Measurements from ENCODE around the gene FGF18.
"Not testable (repeated sequence)": the region's sequence is repeated elsewhere in the genome, so short reads cannot be mapped to it uniquely, and the experiment has no call there.

FGF18 gene

GRCh38 chr5:171488876-171489275, 69.4 kb downstream of the FGF18 start:
- FAIRE-seq (no peak), DNase-seq (ENCODE audit: insufficient read length, low spot score) (no peak)
- no peak for TF ChIP-seq POLR2A (IDR thresholded peaks at IDR 0.05; ENCODE audit: low read depth, low read length)

GRCh38 chr5:171492781-171493180, 73.3 kb downstream of the FGF18 start:
- no peak for TF ChIP-seq POLR2A (IDR thresholded peaks at IDR 0.05; ENCODE audit: low read depth, low read length)
- FAIRE-seq (no peak), DNase-seq (ENCODE audit: insufficient read length, low spot score) (no peak)

GRCh38 chr5:171493646-171494393, 74.4 kb downstream of the FGF18 start:
- TF ChIP-seq POLR2A (IDR thresholded peaks at IDR 0.05; ENCODE audit: low read depth, low read length), result no peak
- DNase-seq (ENCODE audit: insufficient read length, low spot score) (no peak), FAIRE-seq (no peak)

GRCh38 chr5:171494452-171495121, 75.1 kb downstream of the FGF18 start:
- no peak for FAIRE-seq
- no peak for TF ChIP-seq POLR2A (IDR thresholded peaks at IDR 0.05; ENCODE audit: low read depth, low read length)
- peak; percentile 68 for DNase-seq (ENCODE audit: insufficient read length, low spot score)

GRCh38 chr5:171495122-171495700, 75.8 kb downstream of the FGF18 start:
- DNase-seq (ENCODE audit: insufficient read length, low spot score), result peak; percentile 52
- no peak for FAIRE-seq
- no peak for TF ChIP-seq POLR2A (IDR thresholded peaks at IDR 0.05; ENCODE audit: low read depth, low read length)

- no peak for TF ChIP-seq POLR2A (IDR thresholded peaks at IDR 0.05; ENCODE audit: low read depth, low read length)
- no peak for FAIRE-seq
- no peak for DNase-seq (ENCODE audit: insufficient read length, low spot score)
Measured at GRCh38 chr5:171496456-171496855, 77.0 kb downstream of the FGF18 start.

GRCh38 chr5:171497494-171497893, 78.0 kb downstream of the FGF18 start:
- not testable (repeated sequence) for FAIRE-seq

GRCh38 chr5:171498166-171498565, 78.7 kb downstream of the FGF18 start:
- DNase-seq (ENCODE audit: insufficient read length, low spot score) (no peak), FAIRE-seq (no peak)

More at GRCh38 chr5:171497494-171497893, 78.0 kb downstream of the FGF18 start:
- DNase-seq (ENCODE audit: insufficient read length, low spot score), result not testable (repeated sequence)

GRCh38 chr5:171499611-171500010, 80.2 kb downstream of the FGF18 start:
- TF ChIP-seq POLR2A (IDR thresholded peaks at IDR 0.05; ENCODE audit: low read depth, low read length), result no peak
- DNase-seq (ENCODE audit: insufficient read length, low spot score) (no peak), FAIRE-seq (no peak)

More at GRCh38 chr5:171498166-171498565, 78.7 kb downstream of the FGF18 start:
- TF ChIP-seq POLR2A (IDR thresholded peaks at IDR 0.05; ENCODE audit: low read depth, low read length), result no peak

GRCh38 chr5:171505473-171506043, 86.1 kb downstream of the FGF18 start:
- TF ChIP-seq POLR2A (IDR thresholded peaks at IDR 0.05; ENCODE audit: low read depth, low read length), result no peak
- DNase-seq (ENCODE audit: insufficient read length, low spot score), result no peak
- FAIRE-seq, result no peak

GRCh38 chr5:171506951-171507350, 87.5 kb downstream of the FGF18 start:
- DNase-seq (ENCODE audit: insufficient read length, low spot score) (no peak), FAIRE-seq (no peak)
- no peak for TF ChIP-seq POLR2A (IDR thresholded peaks at IDR 0.05; ENCODE audit: low read depth, low read length)
